H1 (cell line): ENCODE data around the gene PDE5A. TPM values are rescaled to one million over a fixed set of nuclear protein-coding genes. Genes with fewer than 3 reads are reported as not detected.
A peak's percentile ranks its signal among the peaks of the same experiment; 100 is the strongest.

Experiments
- CTCF ChIA-PET: fragments of 300-600 bp; sonication (Branson Sonifier 250); formaldehyde crosslinking; loops from one replicate; lab custom pipeline; 2021; ENCODE audit not compliant: partially characterized antibody; lab: Charles Lee
- POLR2A ChIA-PET: fragments of 300-600 bp; sonication (Branson Sonifier 250); formaldehyde crosslinking; loops from one replicate; lab custom pipeline; 2021; ENCODE audit warnings: inconsistent platforms; ENCODE audit not compliant: partially characterized antibody; lab: Charles Lee
- DNase-seq, 2 experiments: peaks; one replicate each; pipeline versions ENCODE4 v3.0.0 to v3.0.0-alpha.2; 2010 to 2022; ENCODE audit warnings: low spot score in 2 of 2, low read depth in 1 of 2, mixed read lengths in 1 of 2
- FAIRE-seq: peaks from 2 replicates; lab custom pipeline; 2011; peaks lifted over from hg19 to GRCh38; lab: Jason Lieb, UNC
- H2AFZ ChIP-seq: 2 replicates; pipeline ENCODE4 v1.8.1; 2012; ENCODE audit warnings: low read length, inconsistent platforms
- H2AK5ac ChIP-seq: 2 replicates; pipeline ENCODE4 v1.6.1; 2013; ENCODE audit warnings: low read depth, low read length
- H2BK120ac ChIP-seq: replicated peaks from 2 replicates; pipeline ENCODE3; 2013; ENCODE audit warnings: low read depth, low read length, inconsistent platforms
- H2BK12ac ChIP-seq: 2 replicates; pipeline ENCODE4 v1.6.1; 2013; ENCODE audit warnings: low read depth, low read length
- H2BK15ac ChIP-seq: 2 replicates; pipeline ENCODE4 v1.6.1; 2013; ENCODE audit warnings: low read length
- H2BK20ac ChIP-seq: 2 replicates; pipeline ENCODE4 v1.6.1; 2013; ENCODE audit warnings: low read length
- H2BK5ac ChIP-seq: 2 replicates; pipeline ENCODE4 v1.6.1; 2013; ENCODE audit warnings: low read depth, low read length
- H3K14ac ChIP-seq: 2 replicates; pipeline ENCODE4 v1.6.1; 2013; ENCODE audit warnings: inconsistent platforms; ENCODE audit not compliant: insufficient read length
- H3K18ac ChIP-seq: 2 replicates; pipeline ENCODE4 v1.6.1; 2013; ENCODE audit warnings: low read length; ENCODE audit errors: extremely low read depth
- H3K23ac ChIP-seq: 2 replicates; pipeline ENCODE4 v1.6.1; 2013; ENCODE audit warnings: inconsistent platforms; ENCODE audit not compliant: insufficient read length
- H3K23me2 ChIP-seq: 2 replicates; pipeline ENCODE4 v1.6.1; 2013; ENCODE audit warnings: low read depth, low read length
- H3K27ac ChIP-seq: 2 replicates; pipeline ENCODE4 v1.6.1; 2011; ENCODE audit warnings: low read depth, low read length, inconsistent platforms
- H3K27me3 ChIP-seq, 4 experiments: replicated peaks in 1 of 4; 1 replicate in 1 of 4; 2 replicates in 3 of 4; pipeline versions ENCODE4 v1.6.1 to v1.8.1; 2011 to 2013; ENCODE audit warnings: low read length in 3 of 4, mild to moderate bottlenecking in 3 of 4, inconsistent platforms in 2 of 4, mixed read lengths in 2 of 4, moderate library complexity in 1 of 4; ENCODE audit not compliant: control insufficient read depth in 3 of 4, insufficient read depth in 3 of 4; ENCODE audit errors: extremely low read depth in 1 of 4
- H3K36me3 ChIP-seq, 4 experiments: 2 replicates each; pipeline versions ENCODE4 v1.6.1 to v1.8.1; 2011 to 2013; ENCODE audit warnings: mild to moderate bottlenecking in 4 of 4, low read length in 3 of 4, moderate library complexity in 2 of 4, control low read depth in 1 of 4, inconsistent platforms in 1 of 4; ENCODE audit not compliant: insufficient read depth in 4 of 4, control insufficient read depth in 2 of 4
- H3K4ac ChIP-seq: replicated peaks from 2 replicates; pipeline ENCODE3; 2013; ENCODE audit warnings: low read length, low read depth, mixed read lengths, inconsistent platforms; ENCODE audit not compliant: insufficient read length
- H3K4me1 ChIP-seq, 4 experiments: replicated peaks in 1 of 4; 1 replicate in 1 of 4; 2 replicates in 3 of 4; pipeline versions ENCODE4 v1.6.1 to v1.8.1; 2011 to 2013; ENCODE audit warnings: low read length in 3 of 4, inconsistent platforms in 2 of 4, mixed read lengths in 1 of 4; ENCODE audit not compliant: insufficient read depth in 4 of 4, control insufficient read depth in 3 of 4
- H3K4me2 ChIP-seq, 2 experiments: 2 replicates each; pipeline versions ENCODE4 v1.6.1 to v1.8.1; 2011 to 2013; ENCODE audit warnings: low read depth in 2 of 2, low read length in 2 of 2, control low read depth in 1 of 2, inconsistent platforms in 1 of 2, mild to moderate bottlenecking in 1 of 2; ENCODE audit not compliant: insufficient read depth in 1 of 2
- H3K4me3 ChIP-seq, 4 experiments: fragments of 200-600, 300-600 bp in 1 of 4; sonication (generic), shearing (Covaris generic), sonication (Bioruptor Twin) in 1 of 4; 2 replicates each; pipeline versions ENCODE4 v1.5.1 to v1.8.1; 2011 to 2016; ENCODE audit warnings: low read length in 4 of 4, low read depth in 3 of 4, control low read depth in 2 of 4, inconsistent platforms in 2 of 4, mild to moderate bottlenecking in 2 of 4, mixed read lengths in 1 of 4, moderate library complexity in 1 of 4; ENCODE audit not compliant: insufficient read depth in 2 of 4; ENCODE audit errors: extremely low read depth in 1 of 4
- H3K56ac ChIP-seq: replicated peaks from 2 replicates; pipeline ENCODE3; 2013; ENCODE audit warnings: low read depth, mild to moderate bottlenecking, mixed read lengths, low read length, inconsistent platforms; ENCODE audit not compliant: insufficient read length
- H3K79me1 ChIP-seq: 2 replicates; pipeline ENCODE4 v1.6.1; 2013; ENCODE audit warnings: low read depth, low read length, control low read depth
- H3K79me2 ChIP-seq, 2 experiments: 2 replicates each; pipeline versions ENCODE4 v1.6.1 to v1.8.1; 2012 to 2013; ENCODE audit warnings: low read length in 2 of 2, mild to moderate bottlenecking in 2 of 2, inconsistent platforms in 1 of 2; ENCODE audit not compliant: insufficient read depth in 2 of 2, control insufficient read depth in 1 of 2
- H3K9ac ChIP-seq, 4 experiments: replicated peaks in 1 of 4; 1 replicate in 1 of 4; 2 replicates in 3 of 4; pipeline versions ENCODE4 v1.6.1 to v1.8.1; 2011 to 2013; ENCODE audit warnings: low read depth in 3 of 4, low read length in 3 of 4, control low read depth in 2 of 4, mild to moderate bottlenecking in 2 of 4, moderate library complexity in 2 of 4, inconsistent platforms in 1 of 4; ENCODE audit errors: extremely low read depth in 1 of 4
- H3K9me3 ChIP-seq, 2 experiments: 2 replicates each; pipeline versions ENCODE4 v1.6.1 to v1.8.1; 2012 to 2013; ENCODE audit warnings: mild to moderate bottlenecking in 2 of 2, moderate library complexity in 2 of 2, control low read depth in 1 of 2, inconsistent platforms in 1 of 2, low read depth in 1 of 2, low read length in 1 of 2, mixed read lengths in 1 of 2; ENCODE audit not compliant: insufficient read depth in 2 of 2
- H4K20me1 ChIP-seq, 2 experiments: replicated peaks in 1 of 2; 2 replicates each; pipeline versions ENCODE3 to v1.8.1; 2011 to 2013; ENCODE audit warnings: inconsistent platforms in 2 of 2, low read length in 2 of 2, mild to moderate bottlenecking in 1 of 2; ENCODE audit not compliant: insufficient read depth in 2 of 2, control insufficient read depth in 1 of 2
- H4K5ac ChIP-seq: 2 replicates; pipeline ENCODE4 v1.6.1; 2013; ENCODE audit warnings: low read length, low read depth, mixed read lengths, inconsistent platforms; ENCODE audit not compliant: insufficient read length
- H4K8ac ChIP-seq: 2 replicates; pipeline ENCODE4 v1.8.0; 2013; ENCODE audit warnings: mild to moderate bottlenecking, moderate library complexity, low read length, inconsistent platforms; ENCODE audit not compliant: insufficient read depth; ENCODE audit errors: extremely low read depth
- H4K91ac ChIP-seq: replicated peaks from 2 replicates; pipeline ENCODE3; 2013; ENCODE audit warnings: low read length, mixed read lengths, inconsistent platforms; ENCODE audit not compliant: insufficient read length
- ASH2L ChIP-seq: fragments of 200-600, 300-600 bp; sonication (generic); IDR thresholded peaks from one replicate; pipeline ENCODE4 v1.7.1; 2017; ENCODE audit warnings: low read length
- BACH1 ChIP-seq: IDR thresholded peaks from 2 replicates; pipeline ENCODE4 v1.6.1; 2012; ENCODE audit warnings: low read length, improper control_type of control experiment
- WGBS, 2 experiments: shearing (Covaris generic) in 1 of 2; methylation state at CpG; one replicate each; pipeline versions ENCODE4 v1.1.6 to v1.1.7; 2013 to 2015; ENCODE audit warnings: low lambda C conversion rate in 2 of 2, mixed read lengths in 2 of 2, inconsistent platforms in 1 of 2, low coverage in 1 of 2, missing lambda C conversion rate in 1 of 2; ENCODE audit not compliant: insufficient replicate concordance in 2 of 2, insufficient coverage in 1 of 2, insufficient read length in 1 of 2; ENCODE audit errors: extremely low coverage in 1 of 2, missing lambda C conversion rate in 1 of 2; 5-methylcytosine and 5-hydroxymethylcytosine counted together
- polyA plus RNA-seq, 7 experiments: library from polyadenylated mRNA; depleted of rRNA in 3 of 7; stranded (reverse) in 5 of 7; unstranded in 2 of 7; fragments of >200 nt in 5 of 7; fragments of 200-250 nt in 2 of 7; gene quantifications; 1 replicate in 5 of 7; 2 replicates in 1 of 7; 4 replicates in 1 of 7; pipeline versions ENCODE4 v1.2.1 to v1.2.3, GENCODE V29; 2011 to 2013; ENCODE audit warnings: missing spikeins in 2 of 7, mixed read lengths in 2 of 7
- total RNA-seq: library from RNA; stranded (reverse); fragmentation: NEBNext Ultra II Directional; extraction: Animal tissue kit (Norgen Biotek cat#: 25700); gene quantifications from 2 replicates; pipeline ENCODE4 v1.2.1, GENCODE V29; 2021

The PDE5A gene
- total and polyA plus RNA-seq, 2 of the 8 experiments (the other 6 are each of a cell fraction or from before 2014, with no cell fraction given) = 5.6 to 32.4 TPM

- peak overlapping the region; percentile 60; the same call in 1 of the 2 replicates for H3K18ac ChIP-seq
- DNase-seq (no peak), FAIRE-seq (no peak)
- H2AK5ac ChIP-seq = no peak overlapping the region
- H3K9ac ChIP-seq = peak overlapping the region in 2 of 4 experiments; percentile 26 to 47; a peak in 4 of 7 replicates
- H3K4me2 ChIP-seq = peak overlapping the region; percentile 77 to 80
- H3K14ac ChIP-seq = no peak overlapping the region
- peaks cover 0 to 3% (median 0%) of the 10 kb centered on the region in 4 experiments; a peak in 2 of 7 replicates for H3K4me1 ChIP-seq
- H2BK20ac ChIP-seq = no peak overlapping the region
- no peak overlapping the region for H4K5ac ChIP-seq
- no peak overlapping the region for H2AFZ ChIP-seq
- H4K8ac ChIP-seq = no peak overlapping the region
- H2BK12ac ChIP-seq = no peak overlapping the region
- H3K56ac ChIP-seq = no peak overlapping the region
- no peaks in the 10 kb centered on the region for H3K27me3 ChIP-seq
- H3K79me1 ChIP-seq = no peaks in the 10 kb centered on the region
- peak; percentile 79 for TF ChIP-seq ASH2L
- no peak for TF ChIP-seq BACH1
- H3K23me2 ChIP-seq = no peaks in the 10 kb centered on the region; the same call in 1 of the 2 replicates
- no peak overlapping the region for H2BK15ac ChIP-seq
- CTCF ChIA-PET = interaction anchor here (0.6 to 3.1 kb wide), 8 partner anchors 9 to 308 kb away, joined by 3 to 23 read pairs (median 4); no protein-coding TSS in a partner anchor
- H4K20me1 ChIP-seq = peaks cover 3 to 4% of the 10 kb centered on the region in 2 experiments
- peaks cover 7 to 39% of the 10 kb centered on the region in 2 experiments; a peak in 3 of 4 replicates for H3K79me2 ChIP-seq
- no peak overlapping the region for H4K91ac ChIP-seq
- peak overlapping the region; percentile 75 to 96 (median 81) for H3K4me3 ChIP-seq
- H3K27ac ChIP-seq = no peak overlapping the region
- H2BK120ac ChIP-seq = no peak overlapping the region
- POLR2A ChIA-PET = interaction anchor here (0.8 to 2.9 kb wide), 8 partner anchors 11 to 424 kb away, joined by 3 to 10 read pairs (median 4); no protein-coding TSS in a partner anchor
- H3K36me3 ChIP-seq = no peaks in the 10 kb centered on the region
- no peak overlapping the region for H2BK5ac ChIP-seq
- H3K4ac ChIP-seq = no peak overlapping the region
- H3K9me3 ChIP-seq = no peaks in the 10 kb centered on the region
- 6% methylated on average over 18 of the region's 18 CpGs; no CpG with 5 or more reads in 1 of the 2 experiments for WGBS, 2 experiments
- no peak overlapping the region for H3K23ac ChIP-seq
Measured at GRCh38 chr4:119626943-119627266, 1.7 kb downstream of the PDE5A start.
